Inferior parietal cortex (tissue), 1 donor: Measurements from ENCODE around the gene CADPS2.
"Not testable (repeated sequence)": the region's sequence is repeated elsewhere in the genome, so short reads cannot be mapped to it uniquely, and the experiment has no call there.

Experiments
- DNase-seq: peaks from one replicate; pipeline ENCODE4 v3.0.0-alpha.2; 2016; ENCODE audit errors: extremely low spot score

The CADPS2 gene

DNA sequence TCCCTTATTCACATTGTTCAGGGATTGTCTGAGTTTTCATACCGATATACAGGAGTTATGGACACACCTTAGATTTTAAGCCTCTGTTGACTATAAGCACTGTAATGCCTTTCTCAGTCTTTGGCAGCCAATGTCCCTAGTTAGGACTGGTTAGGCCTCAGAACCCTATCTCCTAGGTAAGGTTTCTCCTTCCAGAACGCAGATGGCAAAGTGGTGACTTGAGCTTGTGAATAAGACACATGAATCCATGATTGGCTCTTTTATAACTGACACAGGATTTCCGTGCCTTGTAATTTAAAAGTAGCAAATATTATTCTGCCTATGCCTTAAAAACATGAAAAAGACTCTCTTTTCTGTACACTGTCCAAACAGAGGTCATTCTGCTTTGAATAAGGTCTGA lies 171.1 kb downstream of the CADPS2 start:
- no peak for DNase-seq

DNA sequence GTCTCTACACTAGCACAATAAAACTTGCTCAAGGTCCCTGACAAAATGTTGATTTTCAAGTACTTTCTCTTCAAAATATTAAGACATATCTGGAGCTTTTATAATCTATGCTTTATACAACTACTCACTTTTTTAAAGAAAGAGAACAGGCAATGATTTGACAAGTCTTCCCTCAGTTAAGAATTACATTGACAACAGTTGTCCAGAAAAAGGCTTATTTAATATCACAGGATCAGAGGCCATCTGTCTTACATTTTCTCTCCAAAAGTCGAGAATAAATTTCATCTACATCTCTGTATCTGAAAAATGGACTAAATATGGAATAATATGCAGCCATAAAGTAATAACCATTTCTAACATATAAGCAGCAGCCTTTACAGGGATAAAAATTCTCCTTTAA lies 175.3 kb downstream of the CADPS2 start:
- DNase-seq = no peak

DNA sequence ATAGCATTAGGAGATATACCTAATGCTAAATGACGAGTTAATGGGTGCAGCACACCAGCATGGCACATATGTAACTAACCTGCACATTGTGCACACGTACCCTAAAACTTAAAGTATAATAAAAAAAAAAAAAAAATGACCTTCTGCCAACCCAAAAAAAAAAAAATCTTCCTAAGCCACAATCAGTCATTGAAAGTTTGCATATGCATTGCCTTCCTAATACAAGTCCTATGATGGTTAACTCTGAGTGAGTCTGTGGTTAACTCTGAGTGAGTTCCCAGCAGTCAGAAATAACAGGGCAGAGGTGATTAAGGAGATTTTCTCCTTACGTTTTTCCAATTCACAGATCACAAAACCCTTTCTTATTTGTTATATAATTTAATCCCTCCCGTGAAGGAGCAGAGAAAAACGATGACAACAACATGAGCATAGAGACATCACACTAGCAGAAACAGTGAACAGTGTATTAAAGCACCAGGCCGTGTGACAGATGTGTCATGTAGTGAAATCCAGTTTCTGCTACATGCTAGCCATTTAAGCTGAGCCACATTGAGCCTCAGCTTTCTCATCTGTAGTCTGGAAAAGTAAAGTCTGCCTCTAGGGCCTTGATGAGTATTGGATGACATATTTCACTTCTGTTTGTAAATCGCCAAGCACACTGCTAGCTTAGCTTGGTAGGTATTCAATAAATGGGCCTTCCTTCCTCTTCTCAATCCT lies 176.2 kb downstream of the CADPS2 start:
- DNase-seq = no peak

GRCh38 chr7:122706836-122707235 lies 179.4 kb downstream of the CADPS2 start:
- DNase-seq = no peak

GRCh38 chr7:122702872-122703510 lies 183.3 kb downstream of the CADPS2 start, which contains the start of gene RNF148:
Gene RNF148 (minus strand): TSS chr7:122702922. CDS start chr7:122702750, 172 bp downstream.
- no peak for DNase-seq

DNA sequence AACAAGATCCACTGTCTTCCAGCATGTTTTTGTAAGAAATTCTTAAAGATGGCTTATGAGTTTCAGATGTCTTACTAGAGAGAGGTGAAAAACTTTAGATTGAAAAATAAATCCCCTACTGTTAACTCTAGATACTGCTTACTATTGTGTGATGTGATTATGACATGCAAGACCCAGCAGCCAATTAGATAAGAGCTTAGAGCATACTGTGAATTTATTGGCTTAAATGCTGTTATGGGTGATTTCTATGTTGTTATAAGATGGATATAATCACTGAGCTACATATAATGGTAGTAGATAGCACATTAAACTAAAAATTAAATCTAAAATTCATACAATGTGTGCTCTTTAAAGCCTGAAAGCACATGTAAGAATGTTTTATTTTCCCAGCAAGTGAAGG lies 187.2 kb downstream of the CADPS2 start, which contains the start of gene RNF133:
Gene RNF133 (minus strand): TSS at position 101 of the 400 bp plus-strand sequence. CDS start 199 bp downstream, outside the sequence.
- DNase-seq = no peak

GRCh38 chr7:122695816-122696215 lies 190.4 kb downstream of the CADPS2 start:
- no peak for DNase-seq

DNA sequence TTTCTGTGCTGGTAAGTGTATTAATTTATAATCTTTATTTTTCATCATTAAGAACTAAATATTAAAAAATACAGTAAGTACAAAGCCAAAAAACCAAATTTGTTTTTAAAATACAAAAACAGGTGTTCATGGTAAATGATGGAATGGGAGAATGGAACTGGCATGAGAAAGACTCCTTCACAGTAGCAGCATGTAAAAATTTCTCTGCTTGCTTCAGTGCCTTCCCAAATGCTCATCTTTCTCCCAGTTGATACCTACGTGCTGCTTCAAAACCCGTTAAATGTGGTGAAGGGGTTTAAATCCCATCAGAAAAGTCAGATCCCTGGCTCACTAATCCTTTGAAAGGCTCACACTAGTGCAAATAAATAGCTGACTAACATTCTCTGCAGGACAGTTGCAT lies 191.6 kb downstream of the CADPS2 start:
- DNase-seq = no peak

DNA sequence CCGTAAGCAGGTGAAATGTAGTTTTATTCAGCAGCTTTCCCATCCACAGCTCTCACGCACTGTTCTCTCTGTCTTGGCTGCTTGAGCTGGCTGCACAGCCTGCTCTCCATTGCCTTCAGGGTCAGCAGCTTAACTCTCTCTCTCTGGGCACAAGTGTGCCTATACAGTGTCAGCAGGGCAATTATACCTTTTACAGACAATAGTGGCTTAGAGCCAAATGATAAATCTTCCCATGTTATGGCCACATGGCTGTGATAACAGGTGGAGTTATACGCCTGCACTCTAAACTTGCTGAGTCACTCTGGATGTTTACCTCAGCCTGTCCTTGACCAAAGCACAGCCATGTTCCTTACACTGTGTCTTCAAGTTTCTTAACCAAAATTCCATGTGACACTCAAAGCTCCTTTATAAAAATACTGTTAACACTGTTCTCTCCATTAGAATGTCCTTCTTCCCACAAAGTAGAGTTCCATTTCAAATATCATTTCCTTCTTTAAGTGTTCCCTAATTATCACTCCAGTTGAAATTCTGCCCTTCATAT lies 193.4 kb downstream of the CADPS2 start:
- no peak for DNase-seq

DNA sequence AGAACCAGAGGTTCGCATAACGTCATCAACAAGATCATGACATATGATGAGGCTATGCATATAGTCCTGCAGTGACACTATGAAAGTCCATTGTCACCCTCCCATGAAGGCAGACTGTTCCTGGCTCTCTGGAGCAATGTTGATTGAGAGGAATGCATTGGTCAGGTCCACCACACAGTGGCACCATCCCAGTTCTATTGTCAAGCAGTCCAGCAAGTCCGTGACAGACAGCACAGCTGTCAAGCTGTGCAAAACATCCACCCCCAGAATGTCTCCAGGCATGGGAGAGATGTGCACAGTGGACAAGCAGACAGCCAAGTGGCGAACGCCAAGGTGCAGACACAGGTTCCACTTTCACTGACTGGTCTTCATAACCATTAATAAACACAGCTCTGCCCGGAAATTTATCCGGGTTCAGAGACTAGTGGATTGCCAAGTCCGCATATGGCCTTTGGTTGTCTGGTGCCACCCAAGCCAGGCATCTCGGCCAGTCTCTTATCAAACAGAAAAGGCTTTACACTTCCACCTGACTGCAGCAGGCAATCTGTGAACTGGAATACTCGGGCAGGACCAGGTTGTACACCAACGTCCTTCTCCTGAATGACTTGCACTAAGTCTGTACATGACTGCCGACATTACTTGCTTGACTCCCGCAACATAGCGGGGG lies 194.6 kb downstream of the CADPS2 start:
- DNase-seq = no peak

- no peak for DNase-seq
These were observed 196.7 kb downstream of the CADPS2 start for GRCh38 chr7:122689346-122690109.

GRCh38 chr7:122688400-122688998 lies 197.8 kb downstream of the CADPS2 start:
- no peak for DNase-seq

DNA sequence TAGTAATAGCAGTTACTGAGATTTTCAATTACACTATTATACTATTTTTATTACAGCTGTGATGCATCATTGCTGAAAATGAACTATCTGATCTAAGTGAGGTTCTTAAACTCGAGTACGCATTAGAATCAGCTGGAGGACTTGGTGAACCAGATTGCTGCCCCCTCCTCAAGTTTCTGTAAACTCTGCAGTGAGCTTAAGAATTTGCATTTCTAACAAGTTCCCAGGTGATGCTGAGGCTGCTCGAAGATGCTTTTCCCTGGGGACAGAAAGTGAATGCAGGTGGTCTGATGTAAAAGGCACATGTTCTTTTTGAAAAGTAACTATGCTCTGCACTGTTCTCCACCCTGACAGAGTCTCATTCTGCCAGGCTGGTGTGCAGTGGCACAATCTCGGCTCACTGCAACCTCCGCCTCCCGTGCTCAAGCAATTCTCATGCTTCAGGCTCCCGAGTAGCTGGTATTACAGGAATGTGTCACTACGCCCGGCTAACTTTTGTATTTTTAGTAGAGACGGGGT lies 199.8 kb downstream of the CADPS2 start:
- DNase-seq = no peak

DNA sequence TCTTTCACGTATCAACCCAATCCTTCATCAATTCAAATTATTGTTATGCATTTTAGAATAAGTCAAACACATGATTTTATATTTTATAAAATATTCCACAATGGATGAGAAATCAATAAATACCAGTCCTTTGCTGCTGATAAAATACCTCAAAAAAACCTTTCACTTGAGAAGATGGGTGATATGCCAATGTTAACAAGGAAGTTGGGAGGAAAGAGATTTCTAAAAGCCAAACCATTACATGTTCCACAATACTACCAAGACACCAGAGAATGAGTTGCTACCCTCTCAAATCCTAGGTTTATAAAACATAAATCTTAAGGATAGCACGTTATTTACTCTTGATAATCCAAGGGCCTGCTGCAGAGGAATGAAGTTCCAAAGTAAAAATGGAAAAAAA lies 201.8 kb downstream of the CADPS2 start:
- DNase-seq = no peak

GRCh38 chr7:122682815-122683550 lies 203.3 kb downstream of the CADPS2 start:
- DNase-seq = no peak

- not testable (repeated sequence) for DNase-seq
These were observed 205.1 kb downstream of the CADPS2 start for GRCh38 chr7:122681186-122681585.

DNA sequence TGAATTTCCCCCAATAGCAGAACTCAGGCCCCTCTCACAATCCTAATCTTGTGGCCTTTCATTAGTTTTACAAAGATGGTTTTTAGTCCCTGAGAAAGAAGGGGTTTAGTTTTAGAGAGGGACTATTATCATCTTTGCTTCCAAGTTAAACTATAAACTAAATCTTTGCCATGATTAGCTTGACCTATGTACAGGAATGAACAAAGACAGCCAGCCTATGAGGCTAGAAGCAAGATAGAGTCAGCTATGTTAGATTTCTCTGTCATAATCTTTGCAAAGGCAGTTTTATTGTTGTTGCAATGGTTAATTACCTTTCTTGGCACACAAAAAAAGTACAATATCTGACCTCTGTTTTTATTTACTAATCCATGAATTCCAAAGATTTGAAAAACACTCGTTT lies 206.4 kb downstream of the CADPS2 start:
- DNase-seq = no peak

GRCh38 chr7:122679269-122679709 lies 207.0 kb downstream of the CADPS2 start:
- not testable (repeated sequence) for DNase-seq

DNA sequence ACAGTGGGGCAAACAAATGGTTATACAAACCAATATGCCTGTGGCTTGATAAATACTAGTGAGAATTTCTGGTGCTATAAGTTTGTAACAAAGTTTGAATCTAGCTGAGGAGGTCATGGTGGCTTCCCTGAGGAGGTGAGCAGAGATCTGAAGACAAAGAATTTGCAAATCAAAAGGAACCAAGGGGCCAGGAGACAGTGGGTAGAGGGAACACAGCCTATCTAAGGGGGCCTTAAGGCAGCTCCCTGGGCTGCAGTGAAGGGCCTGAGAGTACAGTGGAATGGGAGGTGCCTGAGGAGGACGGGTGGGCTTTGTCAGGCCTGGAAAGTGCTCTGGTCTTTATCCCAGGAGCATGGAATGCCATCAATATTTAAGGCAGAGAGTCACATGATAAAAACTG lies 209.1 kb downstream of the CADPS2 start:
- no peak for DNase-seq

GRCh38 chr7:122676466-122676865 lies 209.8 kb downstream of the CADPS2 start:
- no peak for DNase-seq
